ENCODE data around the gene LOXL1.
"Not testable (repeated sequence)": the region's sequence is repeated elsewhere in the genome, so short reads cannot be mapped to it uniquely, and the experiment has no call there.

Gene LOXL1

DNA sequence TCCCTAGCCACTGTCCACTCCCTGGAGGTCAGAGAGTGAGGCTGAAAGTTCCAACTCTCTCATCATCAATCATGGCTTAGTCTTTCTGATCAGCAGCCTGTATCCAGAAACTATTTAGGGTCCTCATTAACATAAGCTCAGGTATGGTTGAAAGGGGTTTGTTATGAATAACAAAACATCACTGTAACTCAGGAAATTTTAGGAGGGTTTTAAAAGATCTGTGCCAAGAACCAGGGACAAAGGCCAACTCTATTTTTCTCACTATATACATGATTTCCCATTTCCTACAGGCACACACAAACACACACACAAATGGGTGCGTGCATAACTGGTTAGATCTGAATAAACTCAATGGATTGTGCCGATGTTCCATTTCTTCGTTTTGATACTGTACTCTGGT is 42.2 kb downstream of the LOXL1 start:
- ChIA-PET CTCF (interaction anchor here (0.6 kb wide), 1 partner anchor 66 kb away, joined by 3 read pairs; no protein-coding TSS in a partner anchor), POLR2A (ENCODE audit: low non-redundant PET) (no interaction called here)
- no peak overlapping the region for H3K27ac ChIP-seq
- TF ChIP-seq, protein P1, sequence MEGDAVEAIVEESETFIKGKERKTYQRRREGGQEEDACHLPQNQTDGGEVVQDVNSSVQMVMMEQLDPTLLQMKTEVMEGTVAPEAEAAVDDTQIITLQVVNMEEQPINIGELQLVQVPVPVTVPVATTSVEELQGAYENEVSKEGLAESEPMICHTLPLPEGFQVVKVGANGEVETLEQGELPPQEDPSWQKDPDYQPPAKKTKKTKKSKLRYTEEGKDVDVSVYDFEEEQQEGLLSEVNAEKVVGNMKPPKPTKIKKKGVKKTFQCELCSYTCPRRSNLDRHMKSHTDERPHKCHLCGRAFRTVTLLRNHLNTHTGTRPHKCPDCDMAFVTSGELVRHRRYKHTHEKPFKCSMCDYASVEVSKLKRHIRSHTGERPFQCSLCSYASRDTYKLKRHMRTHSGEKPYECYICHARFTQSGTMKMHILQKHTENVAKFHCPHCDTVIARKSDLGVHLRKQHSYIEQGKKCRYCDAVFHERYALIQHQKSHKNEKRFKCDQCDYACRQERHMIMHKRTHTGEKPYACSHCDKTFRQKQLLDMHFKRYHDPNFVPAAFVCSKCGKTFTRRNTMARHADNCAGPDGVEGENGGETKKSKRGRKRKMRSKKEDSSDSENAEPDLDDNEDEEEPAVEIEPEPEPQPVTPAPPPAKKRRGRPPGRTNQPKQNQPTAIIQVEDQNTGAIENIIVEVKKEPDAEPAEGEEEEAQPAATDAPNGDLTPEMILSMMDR (conservative IDR thresholded peaks at IDR 0.05; ENCODE audit: low read depth): no peak
- DNase-seq (ENCODE audit: low spot score): no peak

DNA sequence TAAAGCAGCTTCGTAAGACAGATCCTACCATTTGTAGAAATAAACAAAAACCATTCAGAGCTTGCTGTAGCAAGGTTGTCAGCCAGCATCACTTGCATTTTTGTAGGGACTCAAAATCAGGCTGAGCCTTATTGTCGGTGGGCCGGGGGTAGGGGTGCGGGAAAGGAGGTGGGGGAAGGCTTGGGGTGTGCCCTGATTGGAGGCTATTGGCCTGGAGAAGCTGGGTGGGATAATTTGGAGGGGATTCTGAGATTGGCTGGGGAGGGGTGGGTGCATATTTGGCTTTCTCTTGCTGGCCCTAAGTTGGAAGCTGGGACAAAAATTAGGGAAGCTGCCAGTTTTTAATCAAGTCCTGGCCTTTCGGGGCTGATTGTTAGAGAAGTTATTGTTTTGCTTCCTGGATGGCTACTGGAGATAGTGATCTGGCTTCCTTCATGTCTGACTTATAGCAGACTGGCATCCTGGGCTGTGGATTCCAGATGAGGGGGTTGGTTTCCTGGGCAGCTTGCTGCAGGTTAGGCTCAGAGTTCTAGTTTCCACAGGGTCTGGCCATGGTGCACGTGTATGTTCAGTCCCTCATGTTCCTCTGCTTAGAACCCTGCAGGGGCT is 43.0 kb downstream of the LOXL1 start:
- CTCF ChIA-PET: interaction anchor here (0.6 kb wide), 1 partner anchor 16 kb away, joined by 3 read pairs; no protein-coding TSS in a partner anchor
- no peak overlapping the region for H3K27ac ChIP-seq
- POLR2A ChIA-PET (ENCODE audit: low non-redundant PET): no interaction called here
- no peak for DNase-seq (ENCODE audit: low spot score)
- TF ChIP-seq, protein P1 (conservative IDR thresholded peaks at IDR 0.05; ENCODE audit: low read depth): no peak

DNA sequence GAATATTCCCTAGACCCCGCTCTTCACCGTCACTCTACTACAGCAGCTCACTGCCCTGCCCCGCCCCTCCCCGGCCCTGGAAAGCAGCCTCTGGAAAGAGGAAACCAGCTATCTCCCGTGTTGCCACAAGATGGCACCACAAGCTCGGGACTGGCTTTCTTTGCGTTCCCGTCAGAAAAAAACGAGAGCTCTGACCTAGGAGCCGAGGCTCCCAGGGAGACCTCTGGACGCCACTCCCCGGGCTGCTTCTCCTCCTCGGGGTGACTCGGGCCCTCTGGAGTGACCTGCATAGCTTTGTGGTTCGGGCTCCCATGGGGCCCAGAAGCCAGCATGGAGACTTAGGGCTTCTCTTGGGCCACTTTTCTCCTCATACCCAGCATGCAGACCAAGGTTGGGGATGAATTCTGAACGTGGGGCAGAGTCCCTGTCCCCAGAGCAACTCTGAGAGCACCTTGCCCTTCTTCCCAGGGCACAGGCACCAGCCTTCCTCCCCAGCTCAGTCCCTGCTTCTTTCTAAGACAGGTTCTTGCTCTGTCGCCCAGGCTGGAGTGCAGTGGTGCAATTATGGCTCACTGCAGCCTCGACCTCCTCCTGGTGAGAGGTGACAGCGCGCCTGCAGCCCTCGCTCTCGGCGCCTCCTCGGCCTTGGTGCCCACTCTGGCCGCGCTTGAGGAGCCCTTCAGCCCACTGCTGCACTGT is 46.9 kb downstream of the LOXL1 start:
- H3K27ac ChIP-seq: no peak overlapping the region; the same call in 1 of the 2 replicates
- POLR2A ChIA-PET (ENCODE audit: low non-redundant PET): interaction anchor here (0.7 to 1.0 kb wide), 2 partner anchors 61 to 65 kb away, joined by 3 read pairs; no protein-coding TSS in a partner anchor
- CTCF ChIA-PET: interaction anchor here (0.5 to 2.5 kb wide), 25 partner anchors 9 to 713 kb away, joined by 3 to 26 read pairs (median 5); partner anchors contain the start of gene PML
- DNase-seq (ENCODE audit: low spot score): peak; percentile 85
- TF ChIP-seq, protein P1 (conservative IDR thresholded peaks at IDR 0.05; ENCODE audit: low read depth): peak; percentile 96

DNA sequence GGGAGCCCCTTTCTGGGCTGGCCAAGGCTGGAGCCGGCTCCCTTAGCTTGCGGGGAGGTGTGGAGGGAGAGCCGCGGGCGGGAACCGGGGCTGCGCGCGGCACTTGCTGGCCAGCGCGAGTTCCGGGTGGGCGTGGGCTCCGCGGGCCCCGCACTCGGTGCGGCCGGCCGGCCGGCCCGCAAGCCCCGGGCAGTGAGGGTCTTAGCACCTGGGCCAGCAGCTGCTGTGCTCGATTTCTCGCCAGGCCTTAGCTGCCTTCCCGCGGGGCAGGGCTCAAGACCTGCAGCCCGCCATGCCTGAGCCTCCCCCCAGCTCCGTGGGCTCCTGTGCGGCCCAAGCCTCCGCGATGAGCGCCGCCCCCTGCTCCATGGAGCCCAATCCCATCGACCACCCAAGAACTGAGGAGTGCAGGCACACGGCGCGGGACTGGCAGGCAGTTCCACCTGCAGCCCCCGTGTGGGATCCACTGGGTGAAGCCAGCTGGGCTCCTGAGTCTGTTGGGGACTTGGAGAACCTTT is 47.5 kb downstream of the LOXL1 start:
- not testable (repeated sequence) for DNase-seq (ENCODE audit: low spot score); H3K27ac ChIP-seq
- CTCF ChIA-PET: interaction anchor here (0.7 to 2.1 kb wide), 9 partner anchors 8 to 160 kb away, joined by 3 to 11 read pairs (median 7); partner anchors contain the start of gene PML
- POLR2A ChIA-PET (ENCODE audit: low non-redundant PET): interaction anchor here (1.0 kb wide), 1 partner anchor 64 kb away, joined by 3 read pairs; no protein-coding TSS in a partner anchor

DNA sequence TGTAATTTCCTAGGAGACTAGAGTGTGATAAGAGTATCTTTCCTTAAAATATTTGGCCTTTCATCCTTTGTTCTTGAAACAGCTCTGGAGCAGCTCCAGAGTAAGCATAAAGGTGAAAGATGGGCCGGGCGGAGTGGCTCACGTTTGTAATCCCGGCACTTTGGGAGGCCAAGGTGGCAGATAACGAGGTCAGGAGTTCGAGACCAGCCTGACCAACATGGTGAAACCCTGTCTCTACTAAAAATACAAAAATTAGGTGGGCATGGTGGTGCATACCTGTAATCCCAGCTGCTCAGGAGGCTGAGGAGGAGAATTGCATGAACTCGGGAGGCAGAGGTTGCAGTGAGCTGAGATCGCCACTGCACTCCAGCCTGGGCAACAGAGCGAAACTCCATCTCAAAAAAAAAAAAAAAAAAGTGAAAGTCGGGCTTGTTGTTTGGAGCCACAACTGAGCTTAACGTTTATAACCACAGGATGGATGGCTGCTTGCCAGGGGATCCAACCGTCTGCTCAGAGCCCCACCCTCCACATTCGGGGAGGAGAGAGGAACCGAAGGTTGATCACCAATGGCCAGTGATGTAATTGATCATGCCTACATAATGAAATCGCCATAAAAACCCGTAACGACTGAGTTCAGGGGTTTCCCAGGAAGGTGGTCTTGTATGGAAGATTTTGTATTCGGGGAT is 49.3 kb downstream of the LOXL1 start:
- CTCF ChIA-PET: interaction anchor here (0.6 to 1.7 kb wide), 3 partner anchors 29 to 153 kb away, joined by 3 to 9 read pairs (median 7); no protein-coding TSS in a partner anchor
- POLR2A ChIA-PET (ENCODE audit: low non-redundant PET); DNase-seq (ENCODE audit: low spot score); H3K27ac ChIP-seq: not testable (repeated sequence)

DNA sequence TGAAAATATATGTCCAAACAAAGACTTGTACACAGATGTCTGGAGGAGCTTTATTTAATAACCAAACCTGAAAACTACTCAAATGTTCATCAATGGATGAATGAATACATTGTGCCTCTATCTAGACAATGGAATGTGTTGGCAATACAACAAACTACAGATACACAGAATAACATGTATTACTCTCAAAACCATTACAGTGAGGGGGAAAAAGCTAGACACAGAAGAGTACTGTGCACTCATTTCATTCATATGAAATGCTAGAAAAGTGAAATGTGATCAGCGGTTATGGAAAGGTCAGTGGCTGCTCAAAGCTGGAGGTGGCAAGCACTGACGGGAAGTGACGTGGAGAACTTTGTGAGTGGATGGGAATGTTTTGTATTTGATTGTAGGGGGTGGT is 52.6 kb downstream of the LOXL1 start:
- ChIA-PET CTCF (no interaction called here), POLR2A (ENCODE audit: low non-redundant PET) (no interaction called here)
- TF ChIP-seq, protein P1 (conservative IDR thresholded peaks at IDR 0.05; ENCODE audit: low read depth): no peak
- H3K27ac ChIP-seq: no peak overlapping the region
- DNase-seq (ENCODE audit: low spot score): no peak

DNA sequence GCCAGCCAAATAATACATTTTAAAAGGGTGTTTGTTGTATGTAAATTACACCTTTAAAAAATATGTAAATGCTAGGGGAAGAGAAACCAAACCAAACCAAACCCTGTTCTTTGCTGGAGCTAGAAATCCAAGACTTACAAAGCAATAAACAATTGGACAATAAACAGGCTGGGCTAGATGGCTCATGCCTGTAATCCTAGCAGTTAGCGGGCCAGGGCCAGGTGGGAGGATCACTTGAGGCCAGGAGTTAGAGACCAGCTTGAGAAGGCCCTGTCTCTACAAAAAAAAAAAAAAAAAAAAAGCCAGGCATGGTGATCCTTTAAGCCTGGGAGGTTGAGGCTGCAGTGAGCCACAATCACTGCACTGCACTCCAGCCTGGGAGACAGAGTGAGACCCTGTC is 53.4 kb downstream of the LOXL1 start:
- TF ChIP-seq, protein P1 (conservative IDR thresholded peaks at IDR 0.05; ENCODE audit: low read depth): no peak
- no peak for DNase-seq (ENCODE audit: low spot score)
- CTCF ChIA-PET: no interaction called here
- POLR2A ChIA-PET (ENCODE audit: low non-redundant PET): no interaction called here
- H3K27ac ChIP-seq: no peak overlapping the region
